Left ventricle myocardium inferior (tissue), 1 donor: ENCODE measurements around the gene LDAH. TPM values are rescaled to one million over a fixed set of nuclear protein-coding genes. Genes with fewer than 3 reads are reported as not detected.

Experiments used
- DNase-seq: peaks from one replicate; pipeline ENCODE4 v3.0.0-alpha.2; 2020
- H3K27ac ChIP-seq: fragments of 200-600 bp; replicated peaks from 2 replicates; pipeline ENCODE4 v1.8.0; 2021
- H3K27me3 ChIP-seq: fragments of 200-600 bp; 2 replicates; pipeline ENCODE4 v1.8.0; 2021; ENCODE audit warnings: low read depth
- H3K36me3 ChIP-seq: fragments of 200-600 bp; 2 replicates; pipeline ENCODE4 v1.8.0; 2021
- H3K4me1 ChIP-seq: fragments of 200-600 bp; 2 replicates; pipeline ENCODE4 v1.8.0; 2021
- H3K4me3 ChIP-seq: fragments of 200-600 bp; 2 replicates; pipeline ENCODE4 v1.8.0; 2021; ENCODE audit warnings: mild to moderate bottlenecking, moderate library complexity
- H3K9me3 ChIP-seq: fragments of 200-600 bp; replicated peaks from 2 replicates; pipeline ENCODE4 v1.8.0; 2021
- CTCF ChIP-seq: fragments of 200-600 bp; IDR thresholded peaks from 2 replicates; pipeline ENCODE4 v1.8.0; 2021; ENCODE audit warnings: antibody characterized with exemption, mild to moderate bottlenecking, borderline replicate concordance
- intact Hi-C: fragments of 100-400 bp; cut with micrococcal nuclease; formaldehyde crosslinking; loops from one replicate; pipeline ENCODE4 v1.11.0; 2022
- long read RNA-seq: library from polyadenylated mRNA; unstranded; transcript quantifications from one replicate; pipeline ENCODE4 v2.0.0, GENCODE V29; 2021
- total RNA-seq: library from RNA; stranded (reverse); fragmentation: NEBNext Ultra II Directional; extraction: Animal tissue kit (Norgen Biotek cat#: 25700); gene quantifications from one replicate; pipeline ENCODE4 v1.2.1, GENCODE V29; 2021
- donor health status: DM: no; HTN: yes; CAD: no; lungs with severe emphysema.

The LDAH gene
- 8.5 TPM for total RNA-seq
- long read RNA-seq, transcript LDAH-201 (7 exons, 2,907 nt), result major isoform, 10 of 14 reads
- long read RNA-seq, partial matches to known transcripts, result 0 of 14 reads
- long read RNA-seq, other reads (novel, unspliced or antisense), result 1 of 14 reads

GRCh38 chr2:20822535-20823490 lies at the start of gene LDAH:
Gene LDAH (minus strand): TSS chr2:20823101. CDS start chr2:20801463, 21,638 bp downstream.
- Histone ChIP-seq H3K36me3 (no peaks in the 10 kb centered on the region), H3K27ac (peak within 1 kb of the TSS; percentile 86), H3K27me3 (no peaks in the 10 kb centered on the region), H3K4me3 (peak within 1 kb of the TSS; percentile 87), H3K9me3 (no peaks in the 10 kb centered on the region), H3K4me1 (peaks cover 17% of the 10 kb centered on the region)
- peak; percentile 91 for DNase-seq
- intact Hi-C loops, result no loop called here
- TF ChIP-seq CTCF, result no peak

- no peak for DNase-seq
- TF ChIP-seq CTCF, result no peak
- Histone ChIP-seq H3K27ac (no peak overlapping the region), H3K4me1 (no peaks in the 10 kb centered on the region), H3K9me3 (peaks cover 14% of the 10 kb centered on the region), H3K27me3 (peaks cover 12% of the 10 kb centered on the region), H3K4me3 (no peak overlapping the region), H3K36me3 (no peaks in the 10 kb centered on the region)
- intact Hi-C loops, result no loop called here
Observed at GRCh38 chr2:20868377-20868776, 45.5 kb upstream of the LDAH start.

- no peak for DNase-seq
- intact Hi-C loops, result no loop called here
- Histone ChIP-seq H3K27ac (no peak overlapping the region), H3K9me3 (peaks cover 14% of the 10 kb centered on the region), H3K4me3 (no peak overlapping the region), H3K27me3 (peaks cover 38% of the 10 kb centered on the region), H3K36me3 (no peaks in the 10 kb centered on the region), H3K4me1 (no peaks in the 10 kb centered on the region)
- TF ChIP-seq CTCF, result no peak
Observed at GRCh38 chr2:20862850-20863249, 39.9 kb upstream of the LDAH start.

- intact Hi-C loops, result no loop called here
- no peaks in the 10 kb centered on the region for H3K4me1 ChIP-seq
- no peak for DNase-seq
- H3K27me3 ChIP-seq, result peaks cover 55% of the 10 kb centered on the region
- no peak for TF ChIP-seq CTCF
- no peak overlapping the region for H3K27ac ChIP-seq
- H3K4me3 ChIP-seq, result no peak overlapping the region
- no peaks in the 10 kb centered on the region for H3K9me3 ChIP-seq
- no peaks in the 10 kb centered on the region for H3K36me3 ChIP-seq
Observed at GRCh38 chr2:20855456-20855855, 32.6 kb upstream of the LDAH start.

- no peak for DNase-seq
- H3K27ac ChIP-seq, result no peak overlapping the region
- no peaks in the 10 kb centered on the region for H3K36me3 ChIP-seq
- no peak overlapping the region for H3K4me3 ChIP-seq
- H3K9me3 ChIP-seq, result no peaks in the 10 kb centered on the region
- no peaks in the 10 kb centered on the region for H3K4me1 ChIP-seq
- peaks cover 54% of the 10 kb centered on the region for H3K27me3 ChIP-seq
- intact Hi-C loops, result no loop called here
- TF ChIP-seq CTCF, result no peak
Observed at GRCh38 chr2:20852670-20853069, 29.8 kb upstream of the LDAH start.
